HUDEP-2 (cell line): ENCODE data around the gene PARP9.
"Not testable (repeated sequence)": the region's sequence is repeated elsewhere in the genome, so short reads cannot be mapped to it uniquely, and the experiment has no call there.

Experiments used
- DNase-seq, 76 experiments: peaks; one replicate each; lab custom pipeline; 2025; ENCODE audit not compliant: unreplicated experiment in 76 of 76; lab: John Stamatoyannopoulos, UW

The PARP9 gene

DNA sequence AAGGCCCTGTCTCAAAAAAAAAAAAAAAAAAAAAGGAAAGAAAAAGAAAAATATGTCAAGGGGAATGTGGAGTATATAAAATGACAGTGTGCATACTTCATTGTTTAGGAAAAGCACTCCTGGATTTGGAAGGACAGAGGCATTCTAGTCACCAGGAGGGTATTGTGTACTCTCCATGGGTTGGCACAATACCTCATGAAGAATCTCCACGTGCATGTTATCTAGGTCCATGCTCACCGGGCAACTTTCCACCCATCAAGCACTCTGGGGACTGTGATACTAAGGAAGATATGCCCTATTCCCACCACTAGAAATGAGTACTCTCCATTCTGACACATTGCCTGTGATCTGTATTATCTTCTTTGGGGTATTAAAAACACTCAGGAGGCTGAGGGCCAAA is 33.9 kb downstream of the PARP9 start:
- DNase-seq = no peak

- DNase-seq = no peak
These were observed 40.8 kb downstream of the PARP9 start for GRCh38 chr3:122523317-122523716.

GRCh38 chr3:122520861-122521260 is 43.2 kb downstream of the PARP9 start:
- no peak for DNase-seq

DNA sequence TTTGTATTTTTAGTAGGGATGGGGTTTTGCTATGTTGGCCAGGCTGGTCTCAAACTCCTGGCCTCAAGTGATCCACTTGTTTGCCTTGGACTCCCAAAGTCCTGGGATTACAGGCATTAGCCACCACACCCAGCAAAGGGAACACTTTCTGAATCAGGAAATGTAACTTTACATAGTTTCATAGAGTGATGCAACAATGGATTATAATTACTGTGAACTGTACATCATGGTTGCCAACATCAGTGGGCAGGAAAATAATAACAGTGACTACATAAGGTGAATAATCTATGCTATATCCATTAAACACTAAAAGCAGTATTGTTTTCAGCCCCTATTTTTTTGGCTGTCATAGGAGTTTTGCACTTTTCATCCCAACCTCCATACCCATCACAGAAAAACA is 44.4 kb downstream of the PARP9 start:
- DNase-seq = no peak

- peak in 2 of 76 experiments; percentile 6 to 22 for DNase-seq
These were observed 47.2 kb downstream of the PARP9 start for GRCh38 chr3:122516846-122517360.

GRCh38 chr3:122515870-122516269 is 48.2 kb downstream of the PARP9 start:
- DNase-seq = no peak

GRCh38 chr3:122515020-122515468 is 49.1 kb downstream of the PARP9 start:
- no peak for DNase-seq

DNA sequence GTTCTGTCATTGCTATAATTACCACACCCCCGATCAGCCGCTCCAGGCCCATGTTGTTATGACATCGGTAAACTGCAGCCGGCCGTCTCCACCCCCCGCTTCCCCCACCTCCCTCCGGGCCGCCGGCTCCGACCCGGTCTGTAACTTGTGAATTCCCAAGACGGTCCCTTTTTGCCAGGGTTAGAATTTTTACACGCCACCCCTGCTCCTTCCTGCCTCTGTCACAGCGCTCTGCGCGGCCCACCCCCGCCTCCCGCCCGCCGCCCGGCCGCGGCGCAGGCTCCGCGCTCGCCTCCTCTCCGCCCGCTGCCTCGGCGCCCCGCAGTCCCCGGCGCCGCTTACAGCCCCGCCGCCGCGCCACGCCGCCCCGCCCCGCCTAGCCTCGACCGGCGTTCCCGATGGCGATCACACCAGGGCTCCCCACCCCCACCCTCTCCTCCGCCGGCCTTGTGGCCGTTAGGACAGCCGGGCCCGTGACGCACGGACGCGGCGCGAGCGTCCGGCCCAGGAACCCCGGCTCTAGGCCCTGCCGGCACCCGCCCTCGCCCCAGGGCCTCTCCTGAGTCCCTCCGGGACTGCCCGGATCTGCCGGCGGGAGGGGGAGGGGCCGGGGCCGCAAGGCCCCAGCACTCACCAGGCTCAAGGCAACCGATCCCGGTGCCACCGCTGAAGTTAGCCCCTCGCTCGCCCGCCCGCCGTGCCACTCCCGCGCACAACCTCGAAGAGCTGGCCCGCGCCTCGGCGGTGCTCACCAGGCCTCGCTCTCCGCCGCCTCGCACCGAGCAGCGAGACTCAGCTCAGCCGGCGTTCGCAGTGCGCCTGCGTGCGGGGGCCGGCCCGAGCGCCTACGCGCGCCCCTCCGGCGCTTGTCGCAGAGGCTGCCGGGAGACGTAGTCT is 49.7 kb downstream of the PARP9 start, which contains the start of gene KPNA1:
Gene KPNA1, minus strand, starts transcription at position 817 of the 897 bp plus-strand sequence. CDS start 18,374 bp downstream, outside the sequence.
- DNase-seq = peak in 74 of 76 experiments; percentile 21 to 86 (median 72)

DNA sequence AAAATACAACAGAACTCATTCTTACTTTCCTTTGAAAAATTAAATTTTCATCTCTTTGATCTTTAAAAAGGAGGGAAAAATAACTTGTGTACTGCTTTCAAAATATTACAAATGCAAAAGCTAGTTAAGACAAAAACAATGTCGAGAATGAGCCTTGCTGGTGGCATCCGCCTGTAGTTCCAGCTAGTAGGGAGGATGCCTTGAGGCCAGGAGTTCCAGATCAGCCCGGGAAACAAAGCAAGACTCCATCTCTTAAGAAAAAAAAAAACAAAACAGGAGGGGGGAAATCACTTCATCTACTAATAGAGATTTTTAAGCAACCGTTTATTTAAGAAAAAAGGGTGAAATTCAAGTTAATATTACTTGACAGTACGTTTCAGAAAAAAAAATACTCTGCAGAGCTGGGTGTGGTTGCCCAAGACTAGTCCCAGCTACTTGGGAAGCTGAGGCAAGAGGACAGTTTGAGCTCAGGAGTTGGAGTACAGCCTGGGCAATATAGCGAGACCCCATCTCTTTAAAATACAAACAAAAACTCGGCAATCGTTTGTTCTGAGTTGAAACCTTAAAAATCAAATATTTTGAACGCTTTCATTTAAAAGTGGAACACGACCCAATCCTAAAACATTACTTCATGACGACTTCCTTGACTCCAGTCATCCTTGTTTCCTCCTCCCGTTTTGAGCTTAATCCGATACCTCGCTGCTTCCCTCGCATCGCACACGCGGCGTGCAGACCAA is 50.5 kb downstream of the PARP9 start:
- DNase-seq = no peak

DNA sequence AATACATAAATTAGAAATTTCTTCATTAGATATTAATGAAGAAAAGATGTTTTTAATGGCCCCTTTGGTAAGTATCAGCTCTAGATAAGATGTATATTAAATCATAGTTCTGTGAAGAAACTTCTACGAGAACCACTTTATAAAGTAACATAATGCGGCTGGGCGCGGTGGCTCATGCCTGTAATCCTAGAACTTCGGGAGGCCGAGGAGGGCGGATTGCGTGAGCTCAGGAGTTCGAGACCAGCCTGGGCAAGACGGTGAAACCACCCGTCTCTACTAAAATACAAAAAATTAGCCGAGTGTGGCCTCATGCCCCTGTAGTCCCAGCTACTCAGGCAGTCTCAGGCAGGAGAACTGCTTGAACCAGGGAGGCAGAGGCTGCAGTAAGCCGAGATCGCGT is 51.8 kb downstream of the PARP9 start:
- DNase-seq = no peak

DNA sequence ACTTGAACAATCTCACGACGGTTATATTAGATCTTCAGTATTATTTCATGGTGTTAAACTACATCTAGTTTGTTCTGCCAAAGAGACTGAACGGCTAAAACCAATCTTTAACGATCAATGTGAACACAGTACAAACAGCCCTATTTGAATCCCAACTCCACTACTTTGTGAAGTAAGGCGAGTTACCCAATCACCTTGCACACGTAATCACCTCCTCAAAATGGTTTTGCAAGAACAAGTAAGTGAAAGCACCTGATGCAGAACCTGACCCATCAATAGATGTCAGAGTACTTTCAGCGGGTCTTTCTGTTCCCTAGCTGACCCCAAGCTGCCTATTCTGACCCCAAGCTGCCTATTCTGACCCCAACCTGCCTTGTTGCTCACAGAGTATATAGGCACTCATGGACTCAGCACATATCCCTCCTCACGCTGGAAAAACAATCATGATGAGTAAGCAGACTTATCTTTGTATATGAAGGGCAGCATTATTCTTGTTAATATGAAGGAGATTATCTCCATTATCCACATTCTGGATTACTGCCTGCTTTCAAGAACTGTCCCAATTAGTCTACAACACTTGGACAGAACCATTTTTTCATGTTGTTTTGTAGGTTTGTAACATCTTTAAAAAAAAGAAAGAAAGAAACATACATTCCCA is 53.1 kb downstream of the PARP9 start:
- peak in 13 of 76 experiments; percentile 5 to 39 (median 16) for DNase-seq

DNA sequence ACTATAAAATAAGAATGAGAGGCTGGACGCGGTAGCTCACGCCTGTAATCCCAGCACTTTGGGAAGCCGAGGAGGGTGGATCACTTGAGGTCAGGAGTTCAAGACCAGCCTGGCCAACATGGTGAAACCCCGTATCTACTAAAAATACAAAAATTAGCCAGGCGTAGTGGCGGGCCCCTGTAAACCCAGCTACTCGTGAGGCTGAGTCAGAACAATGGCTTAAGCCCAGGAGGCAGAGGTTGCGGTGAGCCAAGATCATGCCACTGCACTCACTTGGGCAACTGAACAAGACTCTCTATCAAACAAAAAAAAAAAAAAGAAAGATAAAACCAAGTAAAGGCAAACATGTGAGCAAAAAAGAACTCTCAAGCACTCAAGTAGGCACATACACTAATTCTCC is 55.2 kb downstream of the PARP9 start:
- peak in 35 of 76 experiments; percentile 5 to 78 (median 44) for DNase-seq

- DNase-seq = no peak
These were observed 55.8 kb downstream of the PARP9 start for GRCh38 chr3:122508135-122508914.

- DNase-seq = no peak
These were observed 57.6 kb downstream of the PARP9 start for GRCh38 chr3:122506450-122506849.

- DNase-seq = peak in 1 of 76 experiments; percentile 14
These were observed 58.4 kb downstream of the PARP9 start for GRCh38 chr3:122505676-122506075.

GRCh38 chr3:122502941-122503340 is 61.2 kb downstream of the PARP9 start:
- no peak for DNase-seq

DNA sequence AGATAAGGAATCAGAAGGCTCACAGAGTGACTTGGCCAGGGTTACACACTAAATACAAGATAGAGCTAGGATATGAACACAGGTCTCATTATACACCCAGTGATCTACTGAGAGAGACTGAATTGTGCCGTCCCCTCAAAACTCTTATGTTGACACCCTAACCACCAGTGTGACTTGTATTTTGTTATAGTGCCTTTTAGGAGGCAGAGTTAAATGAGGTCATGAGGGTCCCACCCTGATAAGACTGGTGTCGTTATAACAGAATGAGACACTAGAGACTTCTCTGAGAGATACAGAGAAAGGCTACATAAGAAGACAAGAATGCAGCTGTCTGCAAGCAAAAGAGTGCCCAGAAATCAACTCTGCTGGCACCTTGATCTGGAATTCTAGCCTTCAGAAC is 62.0 kb downstream of the PARP9 start:
- DNase-seq = peak in 51 of 76 experiments; percentile 10 to 87 (median 57)

GRCh38 chr3:122500964-122501363 is 63.1 kb downstream of the PARP9 start:
- DNase-seq = not testable (repeated sequence)

- DNase-seq = no peak
These were observed 65.9 kb downstream of the PARP9 start for GRCh38 chr3:122498152-122498551.

- DNase-seq = peak in 33 of 76 experiments; percentile 11 to 76 (median 41)
These were observed 66.7 kb downstream of the PARP9 start for GRCh38 chr3:122497425-122497824.
